Activated CD4-positive, alpha-beta T cell treated with anti-CD3 and anti-CD28 coated beads, Interleukin-2, amount 50 U/mL, for 48 hours (primary cell): Measurements from ENCODE around the gene SSBP4.
"Not testable (repeated sequence)": the region's sequence is repeated elsewhere in the genome, so short reads cannot be mapped to it uniquely, and the experiment has no call there.

ENCODE experiments used
- DNase-seq, 2 experiments: peaks; one replicate each; pipeline ENCODE4 v3.0.0-alpha.2; 2020

The SSBP4 gene

GRCh38 chr19:18419195-18419698, at the start of gene SSBP4:
Gene SSBP4, plus strand, starts transcription at chr19:18419398. Its CDS starts 251 bp downstream, at chr19:18419649.
- peak; percentile 68 to 72 for DNase-seq

DNA sequence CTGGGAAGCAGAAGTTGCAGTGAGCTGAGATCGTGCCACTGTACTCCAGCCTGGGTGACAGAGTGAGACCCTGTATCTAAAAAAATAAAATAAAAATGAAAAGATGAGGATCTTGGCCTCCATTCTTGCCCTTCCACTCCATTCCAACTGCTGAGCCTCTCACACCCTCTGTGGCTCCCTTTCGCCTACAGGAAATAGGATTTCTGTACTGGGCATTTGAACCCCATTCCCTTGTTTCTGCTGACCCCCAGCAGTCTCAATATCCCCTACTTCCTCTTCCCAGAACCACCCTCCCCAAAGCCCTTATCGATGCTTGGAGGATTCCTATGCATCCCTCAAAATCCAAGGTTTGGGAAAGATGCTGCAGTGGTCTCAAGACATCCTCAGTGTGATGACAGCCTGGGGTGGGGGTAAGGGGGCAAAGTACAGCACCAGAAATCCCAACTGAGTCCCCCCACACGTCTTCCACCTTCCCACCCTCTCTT, 45.7 kb upstream of the SSBP4 start:
- no peak for DNase-seq

- peak; percentile 61 to 69 for DNase-seq
These were observed 45.1 kb upstream of the SSBP4 start for GRCh38 chr19:18373892-18374629.

- no peak for DNase-seq
These were observed 42.2 kb upstream of the SSBP4 start for GRCh38 chr19:18377026-18377425.

DNA sequence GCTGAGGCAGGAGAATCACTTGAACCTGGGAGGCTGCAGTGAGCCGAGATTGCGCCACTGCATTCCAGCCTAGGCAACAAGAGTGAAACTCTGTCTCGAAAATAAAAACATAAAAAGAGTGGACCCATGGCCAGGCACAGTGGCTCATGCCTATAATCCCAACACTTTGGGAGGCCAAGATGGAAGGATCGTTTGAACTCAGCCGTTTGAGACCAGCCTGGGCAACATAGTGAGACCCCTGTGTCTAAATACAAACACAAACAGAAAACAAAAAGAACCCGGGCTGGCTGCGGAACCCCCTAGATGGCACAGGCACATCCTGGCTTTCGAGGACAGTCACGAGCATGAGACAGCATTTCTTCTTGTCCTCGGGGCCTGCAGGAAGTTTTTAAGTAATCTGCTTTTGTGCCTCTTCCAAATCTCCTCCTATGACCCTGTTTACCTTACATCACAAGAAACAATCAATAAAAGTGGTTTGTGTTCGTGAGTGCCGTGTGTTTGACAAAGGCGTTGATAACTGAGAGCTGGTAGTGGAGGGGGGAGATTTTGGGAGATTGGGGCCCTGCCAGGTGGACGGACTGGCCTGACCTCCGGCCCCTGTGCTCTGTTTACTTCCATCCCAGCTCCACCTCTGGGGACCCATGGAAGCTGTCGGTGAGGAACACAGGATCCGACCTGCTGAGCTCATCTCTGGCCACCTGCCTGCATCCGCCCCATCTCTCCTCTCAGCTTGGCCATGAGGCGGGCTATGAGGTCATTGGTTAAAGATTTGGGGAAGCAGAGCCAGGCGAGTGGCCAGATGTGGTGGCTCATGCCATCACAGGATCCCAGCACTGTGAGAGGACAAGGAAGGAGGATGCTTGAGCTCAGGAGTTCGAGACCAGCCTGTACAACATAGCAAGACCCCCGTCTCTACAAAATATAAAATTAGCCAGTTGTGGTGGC, 39.1 kb upstream of the SSBP4 start:
- no peak for DNase-seq

- DNase-seq, result no peak
These were observed 38.4 kb upstream of the SSBP4 start for GRCh38 chr19:18380843-18381242.

- DNase-seq, result not testable (repeated sequence)
These were observed 35.6 kb upstream of the SSBP4 start for GRCh38 chr19:18383622-18384021.

GRCh38 chr19:18384775-18385174, 34.4 kb upstream of the SSBP4 start:
- DNase-seq, result no peak

- no peak for DNase-seq
These were observed 33.9 kb upstream of the SSBP4 start for GRCh38 chr19:18385359-18385674.

DNA sequence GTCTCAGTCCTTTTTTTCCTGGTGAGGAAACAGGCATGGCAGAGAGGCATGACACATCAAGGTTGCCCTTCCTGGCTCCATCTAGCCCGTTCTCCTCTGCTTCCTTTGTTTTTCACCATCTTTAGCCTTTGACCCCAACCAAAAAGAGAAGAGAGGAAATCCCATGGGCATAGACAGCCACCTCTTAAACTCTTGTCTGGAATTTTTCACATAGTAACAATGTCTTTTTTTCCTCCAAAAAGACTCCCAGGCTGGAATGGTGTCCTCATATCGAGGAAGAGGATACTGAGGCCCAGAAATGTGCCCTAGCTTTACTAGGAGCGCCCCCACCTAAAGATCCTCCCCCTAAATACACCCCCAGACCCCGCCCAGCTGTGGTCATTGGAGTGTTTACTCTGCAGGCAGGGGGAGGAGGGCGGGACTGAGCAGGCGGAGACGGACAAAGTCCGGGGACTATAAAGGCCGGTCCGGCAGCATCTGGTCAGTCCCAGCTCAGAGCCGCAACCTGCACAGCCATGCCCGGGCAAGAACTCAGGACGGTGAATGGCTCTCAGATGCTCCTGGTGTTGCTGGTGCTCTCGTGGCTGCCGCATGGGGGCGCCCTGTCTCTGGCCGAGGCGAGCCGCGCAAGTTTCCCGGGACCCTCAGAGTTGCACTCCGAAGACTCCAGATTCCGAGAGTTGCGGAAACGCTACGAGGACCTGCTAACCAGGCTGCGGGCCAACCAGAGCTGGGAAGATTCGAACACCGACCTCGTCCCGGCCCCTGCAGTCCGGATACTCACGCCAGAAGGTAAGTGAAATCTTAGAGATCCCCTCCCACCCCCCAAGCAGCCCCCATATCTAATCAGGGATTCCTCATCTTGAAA, 33.3 kb upstream of the SSBP4 start, which contains the start of gene GDF15:
GDF15 (plus strand) TSS at position 484 of the 868 bp plus-strand sequence; CDS start at position 516, 32 bp downstream.
- DNase-seq, result peak; percentile 36 to 46

DNA sequence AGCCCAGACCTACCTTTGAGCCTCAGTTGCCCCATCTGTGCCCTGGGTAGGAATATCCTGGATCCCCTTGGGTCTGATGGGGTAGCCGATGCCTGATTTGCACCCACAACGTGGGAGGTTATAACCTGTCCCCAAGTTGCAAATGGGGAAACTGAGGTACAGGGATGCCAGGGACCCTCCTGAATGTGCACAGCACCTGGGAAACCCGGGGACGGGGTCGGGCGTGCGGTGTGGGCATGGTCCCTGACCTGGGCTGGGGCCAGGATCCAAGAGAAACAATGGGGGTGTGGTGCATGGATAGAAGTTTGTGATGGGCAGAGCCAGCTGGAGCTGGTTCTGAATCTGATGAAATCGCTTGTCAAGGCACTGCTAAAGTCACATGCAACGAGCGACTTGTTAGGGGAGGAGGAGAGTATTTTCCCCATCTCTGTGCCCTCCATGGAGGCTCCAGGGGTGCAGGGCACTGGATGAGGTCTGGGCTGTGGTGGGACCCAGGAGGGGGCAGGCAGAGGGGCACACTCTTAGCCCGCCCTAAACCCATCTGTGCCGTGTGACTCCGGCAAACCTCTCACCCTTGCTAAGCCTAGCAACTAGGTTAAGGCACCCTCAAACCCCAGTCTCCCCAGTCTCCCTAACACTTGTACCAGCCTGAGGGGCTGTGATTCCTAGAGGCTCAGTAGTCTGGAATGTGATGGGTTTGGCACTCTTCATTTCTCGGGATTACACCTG, 32.5 kb upstream of the SSBP4 start:
- no peak for DNase-seq

DNA sequence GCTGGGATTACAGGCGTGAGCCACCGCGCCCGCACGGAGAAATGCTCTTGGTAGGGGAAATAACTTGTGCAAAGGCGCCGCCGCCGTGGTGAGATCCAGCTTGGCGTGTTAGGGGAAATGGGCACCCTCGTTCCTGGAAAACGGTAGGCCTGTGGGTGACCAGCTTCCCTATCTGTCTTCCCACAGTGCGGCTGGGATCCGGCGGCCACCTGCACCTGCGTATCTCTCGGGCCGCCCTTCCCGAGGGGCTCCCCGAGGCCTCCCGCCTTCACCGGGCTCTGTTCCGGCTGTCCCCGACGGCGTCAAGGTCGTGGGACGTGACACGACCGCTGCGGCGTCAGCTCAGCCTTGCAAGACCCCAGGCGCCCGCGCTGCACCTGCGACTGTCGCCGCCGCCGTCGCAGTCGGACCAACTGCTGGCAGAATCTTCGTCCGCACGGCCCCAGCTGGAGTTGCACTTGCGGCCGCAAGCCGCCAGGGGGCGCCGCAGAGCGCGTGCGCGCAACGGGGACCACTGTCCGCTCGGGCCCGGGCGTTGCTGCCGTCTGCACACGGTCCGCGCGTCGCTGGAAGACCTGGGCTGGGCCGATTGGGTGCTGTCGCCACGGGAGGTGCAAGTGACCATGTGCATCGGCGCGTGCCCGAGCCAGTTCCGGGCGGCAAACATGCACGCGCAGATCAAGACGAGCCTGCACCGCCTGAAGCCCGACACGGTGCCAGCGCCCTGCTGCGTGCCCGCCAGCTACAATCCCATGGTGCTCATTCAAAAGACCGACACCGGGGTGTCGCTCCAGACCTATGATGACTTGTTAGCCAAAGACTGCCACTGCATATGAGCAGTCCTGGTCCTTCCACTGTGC, 30.9 kb upstream of the SSBP4 start:
- DNase-seq, result peak; percentile 82 to 85

DNA sequence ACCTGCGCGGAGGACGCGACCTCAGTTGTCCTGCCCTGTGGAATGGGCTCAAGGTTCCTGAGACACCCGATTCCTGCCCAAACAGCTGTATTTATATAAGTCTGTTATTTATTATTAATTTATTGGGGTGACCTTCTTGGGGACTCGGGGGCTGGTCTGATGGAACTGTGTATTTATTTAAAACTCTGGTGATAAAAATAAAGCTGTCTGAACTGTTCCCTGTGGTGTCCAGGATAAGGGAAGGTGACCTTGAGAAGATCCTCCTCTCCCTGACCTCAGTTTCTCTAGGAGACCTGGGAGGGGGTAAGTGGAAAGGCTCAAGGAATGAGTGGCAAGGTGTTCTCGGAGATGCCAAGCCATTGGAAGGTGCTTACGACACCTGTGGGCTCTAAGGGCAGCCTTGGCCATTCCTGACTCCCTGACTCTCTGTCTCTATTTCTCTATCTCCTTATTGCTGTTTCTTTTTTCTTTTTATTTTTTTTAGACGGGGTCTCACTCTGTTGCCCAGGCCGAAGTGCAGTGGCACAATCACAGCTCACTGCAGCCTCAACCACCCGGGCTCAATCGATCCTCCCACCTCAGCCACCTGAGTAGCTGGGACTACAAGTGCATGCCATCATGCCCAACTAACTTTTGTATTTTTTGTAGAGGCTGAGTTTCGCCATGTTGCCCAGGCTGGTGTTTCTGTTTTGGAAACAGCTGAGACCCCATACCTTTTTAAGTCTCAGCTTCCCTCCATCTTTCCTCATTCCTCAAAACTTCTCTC, 30.1 kb upstream of the SSBP4 start:
- no peak for DNase-seq

GRCh38 chr19:18389726-18390064, 29.5 kb upstream of the SSBP4 start:
- DNase-seq, result no peak

- no peak for DNase-seq
These were observed 28.9 kb upstream of the SSBP4 start for GRCh38 chr19:18390065-18390907.

- DNase-seq, result no peak
These were observed 27.6 kb upstream of the SSBP4 start for GRCh38 chr19:18391509-18392075.

GRCh38 chr19:18392417-18392816, 26.8 kb upstream of the SSBP4 start:
- DNase-seq, result no peak

DNA sequence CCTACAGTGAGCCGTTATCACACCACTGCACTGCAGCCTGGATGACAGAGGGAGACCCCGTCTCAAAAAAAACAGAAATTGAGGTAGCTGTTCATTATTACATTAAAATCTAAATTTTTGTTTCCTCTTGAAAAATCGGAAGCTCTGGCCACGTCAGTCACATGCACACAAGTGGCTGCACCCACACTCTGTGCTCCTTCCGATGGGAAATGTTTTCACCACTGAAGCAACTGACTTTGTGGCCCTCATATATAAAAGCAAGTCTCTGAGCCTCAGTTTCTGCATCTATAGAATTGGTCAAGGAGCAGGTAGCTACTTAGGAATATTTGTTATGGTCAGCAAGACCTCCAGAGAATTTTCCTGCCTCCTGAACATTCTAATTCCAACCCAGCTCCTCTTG, 26.3 kb upstream of the SSBP4 start:
- no peak for DNase-seq

DNA sequence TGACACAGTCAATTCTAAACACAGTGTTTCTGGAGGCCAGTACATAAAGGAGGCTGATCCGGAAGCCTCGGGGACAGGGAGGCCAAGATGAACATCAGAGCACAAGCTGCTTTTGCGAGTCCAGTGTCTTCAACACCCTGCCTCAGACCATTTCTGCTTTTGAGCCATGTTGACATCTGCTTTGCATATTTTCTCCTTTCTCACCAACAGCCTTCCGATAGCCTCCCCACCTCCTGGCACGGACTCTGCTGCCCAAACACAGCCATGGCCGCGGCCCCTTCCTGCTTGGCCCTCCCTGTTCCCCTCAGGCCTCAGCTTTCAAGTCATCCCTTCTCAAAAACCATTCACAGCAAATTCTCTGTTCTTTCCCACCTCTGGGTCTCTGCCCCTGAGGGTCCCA, 25.4 kb upstream of the SSBP4 start:
- DNase-seq, result no peak
